HG03045 (cell line): ENCODE results near the gene C1orf53.

Experiments
- ATAC-seq: cut with Tn5 transposase; IDR thresholded peaks from one replicate; pipeline ENCODE4 v1.9.1; 2021; ENCODE audit warnings: mild to moderate bottlenecking, moderate library complexity; ENCODE audit not compliant: unreplicated experiment

The C1orf53 gene

GRCh38 chr1:197954718-197955418 is 52.4 kb downstream of the C1orf53 start:
- ATAC-seq, result no peak

GRCh38 chr1:197955486-197956394 is 53.3 kb downstream of the C1orf53 start:
- ATAC-seq, result no peak
